Fibroblast of skin of back (primary cell): Measurements from ENCODE around the gene MATN3. TPM values are rescaled to one million over a fixed set of nuclear protein-coding genes. Genes with fewer than 3 reads are reported as not detected.
"Not testable (repeated sequence)": the region's sequence is repeated elsewhere in the genome, so short reads cannot be mapped to it uniquely, and the experiment has no call there.

ENCODE experiments used
- DNase-seq: peaks from one replicate; pipeline ENCODE4 v3.0.0-alpha.2; 2013
- polyA plus RNA-seq, 2 experiments: library from polyadenylated mRNA; unstranded; fragments of 120-200 nt; gene quantifications; one replicate each; pipeline ENCODE4 v1.2.1, GENCODE V29; 2013; ENCODE audit not compliant: insufficient read length in 2 of 2

MATN3 gene, protein sequence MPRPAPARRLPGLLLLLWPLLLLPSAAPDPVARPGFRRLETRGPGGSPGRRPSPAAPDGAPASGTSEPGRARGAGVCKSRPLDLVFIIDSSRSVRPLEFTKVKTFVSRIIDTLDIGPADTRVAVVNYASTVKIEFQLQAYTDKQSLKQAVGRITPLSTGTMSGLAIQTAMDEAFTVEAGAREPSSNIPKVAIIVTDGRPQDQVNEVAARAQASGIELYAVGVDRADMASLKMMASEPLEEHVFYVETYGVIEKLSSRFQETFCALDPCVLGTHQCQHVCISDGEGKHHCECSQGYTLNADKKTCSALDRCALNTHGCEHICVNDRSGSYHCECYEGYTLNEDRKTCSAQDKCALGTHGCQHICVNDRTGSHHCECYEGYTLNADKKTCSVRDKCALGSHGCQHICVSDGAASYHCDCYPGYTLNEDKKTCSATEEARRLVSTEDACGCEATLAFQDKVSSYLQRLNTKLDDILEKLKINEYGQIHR
- polyA plus RNA-seq (2013, experiment 1 of 2; ENCODE audit: insufficient read length) = 4.3 TPM
- polyA plus RNA-seq (2013, experiment 2 of 2; ENCODE audit: insufficient read length) = 3.0 TPM

DNA sequence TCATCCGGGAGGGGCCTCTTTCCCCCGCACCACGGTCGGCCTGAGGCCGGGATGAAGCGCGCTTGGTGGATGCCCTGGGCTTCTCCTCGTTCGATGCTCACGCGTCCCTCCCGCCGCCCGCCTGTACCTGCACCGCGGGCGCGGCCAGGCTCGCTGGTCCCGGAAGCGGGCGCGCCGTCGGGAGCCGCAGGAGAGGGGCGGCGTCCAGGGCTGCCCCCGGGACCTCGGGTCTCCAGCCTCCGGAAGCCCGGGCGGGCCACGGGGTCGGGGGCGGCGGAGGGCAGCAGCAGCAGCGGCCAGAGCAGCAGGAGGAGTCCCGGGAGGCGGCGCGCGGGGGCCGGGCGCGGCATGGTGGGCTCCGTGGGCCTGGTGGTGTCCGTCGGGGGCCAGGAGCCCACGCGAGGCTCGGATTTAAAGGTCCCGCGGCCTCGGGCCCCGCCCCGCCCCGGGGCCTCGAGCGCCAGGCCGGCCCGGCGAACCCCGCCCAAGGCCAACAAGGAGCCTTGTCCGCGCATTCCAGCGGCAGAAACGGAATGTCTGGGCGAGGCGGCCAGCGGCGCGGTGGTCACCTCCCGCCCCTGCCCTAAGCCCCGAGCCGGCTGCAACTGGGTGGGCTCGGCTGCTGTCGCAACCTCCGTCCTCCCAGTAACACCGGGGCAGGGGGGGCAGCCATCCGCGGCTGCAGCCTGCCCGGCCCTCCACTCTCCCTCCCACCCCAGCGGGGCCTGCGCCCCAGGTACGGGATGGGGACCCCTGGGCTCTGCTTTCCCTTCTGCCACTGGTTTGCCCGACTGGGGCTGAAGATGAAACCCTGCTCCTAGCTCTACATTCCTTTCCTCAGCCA, at the start of gene MATN3:
TSS of gene MATN3 (minus strand) at position 387 of the 844 bp plus-strand sequence. CDS start at position 350, 37 bp downstream.
- peak; percentile 48 for DNase-seq

DNA sequence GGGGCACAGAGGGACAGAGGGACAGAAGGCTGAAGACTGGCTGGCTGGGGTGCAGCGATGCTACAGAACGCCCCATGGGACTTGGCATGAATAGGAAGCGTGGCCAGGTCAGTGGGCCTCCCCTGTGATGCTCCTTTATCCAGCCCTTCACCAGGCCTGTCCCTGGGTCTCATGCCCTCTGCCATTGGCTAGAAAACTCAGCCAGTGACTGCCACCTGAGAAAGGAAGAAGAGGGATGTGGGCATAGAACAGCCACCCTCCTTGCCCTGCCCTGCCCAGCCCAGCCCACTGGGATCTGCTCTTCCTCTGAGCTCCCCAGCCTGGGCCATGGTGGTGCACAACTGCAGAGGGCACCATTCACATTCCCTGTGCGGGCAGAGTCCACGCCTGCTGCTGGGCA, 49.5 kb upstream of the MATN3 start:
- no peak for DNase-seq

DNA sequence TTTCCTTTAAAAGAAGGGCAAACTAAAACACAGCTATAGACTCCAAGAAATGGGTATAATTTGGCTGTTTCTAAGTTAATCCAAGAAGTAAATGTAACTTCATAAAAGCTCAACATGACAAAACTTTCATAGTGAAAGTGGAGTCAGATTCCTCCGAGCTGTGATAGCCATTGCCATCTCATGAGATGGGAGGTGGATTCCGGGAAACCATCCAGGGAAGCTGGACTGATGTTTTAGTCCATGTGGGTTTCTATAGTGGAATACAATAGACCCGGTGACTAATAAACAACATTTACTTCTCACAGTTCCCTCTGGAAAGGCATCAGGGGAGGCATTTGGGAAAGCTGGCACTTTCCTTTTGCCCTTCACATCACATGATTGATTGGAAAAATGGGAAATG, 49.0 kb upstream of the MATN3 start:
- DNase-seq = peak; percentile 48

DNA sequence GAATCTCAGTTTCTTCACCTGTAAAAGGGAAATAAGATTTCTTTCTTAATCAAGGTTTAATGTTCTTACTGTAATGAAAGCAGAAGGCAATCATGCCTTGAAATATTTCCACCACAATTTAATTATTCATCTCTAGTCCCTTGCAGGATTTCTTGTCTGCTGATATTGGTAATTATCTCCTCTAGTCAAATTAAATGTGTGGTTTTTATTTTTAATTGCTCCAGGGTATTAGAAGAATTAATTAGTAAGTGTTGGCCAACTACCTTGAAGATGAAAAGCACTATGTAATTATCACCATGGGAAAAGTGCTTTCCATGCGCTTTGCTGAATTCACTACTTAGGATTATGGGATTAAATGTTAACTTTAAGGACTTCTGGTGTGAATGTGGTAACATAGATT, 47.6 kb upstream of the MATN3 start:
- no peak for DNase-seq

DNA sequence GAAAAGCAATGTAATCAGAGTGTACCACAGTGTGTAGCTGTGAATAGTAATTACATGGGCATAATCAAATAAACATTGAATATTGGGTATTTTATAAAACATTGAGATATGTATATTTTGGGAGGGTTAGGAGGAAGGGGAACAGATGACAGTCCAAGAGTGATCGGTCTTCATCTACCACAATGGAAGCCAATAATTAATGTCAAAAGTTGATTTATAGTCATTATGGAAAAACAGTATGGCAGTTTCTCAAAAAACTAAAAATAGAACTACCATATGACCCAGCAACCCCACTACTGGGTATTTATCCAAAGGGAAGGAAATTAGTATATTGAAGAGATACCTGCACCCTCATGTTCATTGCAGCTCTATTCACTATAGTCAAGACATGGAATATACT, 44.8 kb upstream of the MATN3 start:
- no peak for DNase-seq

DNA sequence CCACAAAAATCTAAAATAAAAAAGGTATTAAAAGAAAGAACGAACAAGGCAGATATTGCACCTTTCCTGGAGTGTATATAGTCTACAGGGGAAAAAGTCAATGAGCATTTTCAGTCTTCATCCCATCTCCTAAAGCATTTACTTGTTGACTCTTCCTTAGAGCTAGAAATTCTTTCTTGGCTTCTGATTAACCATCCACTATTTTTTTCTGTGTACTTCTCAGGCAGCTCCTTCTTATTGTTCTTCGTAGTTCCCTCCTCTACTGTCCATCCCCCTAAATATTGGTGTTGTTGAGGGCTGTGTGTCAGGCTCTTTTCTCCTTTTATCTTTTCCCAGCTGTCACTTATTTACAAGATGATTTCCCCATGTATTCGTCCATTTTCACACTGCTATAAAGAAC, 42.5 kb upstream of the MATN3 start:
- no peak for DNase-seq

DNA sequence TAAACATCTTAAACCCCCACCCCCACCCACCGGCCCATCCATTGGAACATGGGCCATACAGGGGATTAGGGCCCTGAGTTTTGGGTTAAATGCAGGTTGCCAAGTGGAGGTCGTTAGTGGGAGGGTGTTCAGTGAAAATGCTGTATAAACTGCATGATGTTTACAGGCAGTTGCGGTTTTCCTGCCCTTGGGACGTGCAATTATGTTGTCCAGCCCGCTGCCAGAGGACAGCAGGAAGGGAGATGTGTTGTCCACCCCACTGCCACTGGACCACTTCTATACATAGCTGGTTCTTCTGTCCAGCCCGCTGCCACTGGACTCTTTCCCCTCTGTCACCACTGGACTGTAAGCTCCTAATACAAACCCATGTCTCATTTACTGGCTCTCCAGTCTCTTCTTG, 41.7 kb upstream of the MATN3 start:
- DNase-seq = no peak

DNA sequence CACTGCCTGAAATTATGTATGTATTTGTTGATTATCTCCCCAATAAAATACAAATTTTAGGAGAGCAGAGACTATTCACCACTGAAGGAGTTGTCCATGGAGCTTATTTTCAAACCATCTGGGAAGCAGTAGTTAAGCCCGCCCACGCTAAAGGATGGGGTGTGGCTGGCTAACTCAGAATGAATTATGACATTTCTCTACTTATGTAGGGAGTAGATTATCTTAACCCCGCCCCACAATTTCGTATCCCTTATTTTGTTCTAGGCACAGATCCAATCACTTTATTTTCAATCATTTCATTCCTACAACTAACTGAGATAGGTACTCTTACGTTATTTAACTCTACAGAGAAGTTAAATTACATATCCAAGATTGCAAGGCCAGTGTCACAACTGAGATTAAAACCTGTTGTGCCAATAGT, 40.4 kb upstream of the MATN3 start:
- DNase-seq = peak; percentile 72

DNA sequence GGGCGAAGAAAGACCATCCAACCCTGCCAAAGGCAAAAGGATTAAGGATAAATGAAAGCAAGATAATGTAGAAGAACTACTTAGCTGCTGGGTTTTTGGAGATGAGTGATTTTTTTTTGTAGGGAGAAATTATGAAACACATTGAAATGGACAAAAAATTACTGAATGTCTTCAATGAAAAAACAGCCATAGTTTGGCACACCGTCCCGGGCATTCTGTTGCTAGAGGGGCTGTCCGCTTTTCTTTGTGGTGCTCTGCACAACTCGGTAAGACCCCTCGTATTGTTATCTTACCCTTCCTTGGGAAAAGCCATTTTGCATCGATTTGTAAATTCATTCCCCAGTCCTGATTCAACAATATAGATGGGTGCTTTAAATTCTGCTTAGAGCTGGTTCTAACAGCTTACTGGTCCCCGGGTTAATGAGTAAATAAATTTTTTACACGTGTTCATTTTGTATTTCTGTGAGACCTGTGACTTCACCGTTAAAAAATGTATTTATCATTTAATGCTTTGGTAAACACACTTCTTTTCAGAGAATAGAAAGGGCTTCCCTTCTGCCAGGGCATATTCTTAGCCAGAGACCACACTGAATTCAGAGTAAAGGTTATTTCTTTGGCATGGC, 39.9 kb upstream of the MATN3 start:
- peak; percentile 45 for DNase-seq

DNA sequence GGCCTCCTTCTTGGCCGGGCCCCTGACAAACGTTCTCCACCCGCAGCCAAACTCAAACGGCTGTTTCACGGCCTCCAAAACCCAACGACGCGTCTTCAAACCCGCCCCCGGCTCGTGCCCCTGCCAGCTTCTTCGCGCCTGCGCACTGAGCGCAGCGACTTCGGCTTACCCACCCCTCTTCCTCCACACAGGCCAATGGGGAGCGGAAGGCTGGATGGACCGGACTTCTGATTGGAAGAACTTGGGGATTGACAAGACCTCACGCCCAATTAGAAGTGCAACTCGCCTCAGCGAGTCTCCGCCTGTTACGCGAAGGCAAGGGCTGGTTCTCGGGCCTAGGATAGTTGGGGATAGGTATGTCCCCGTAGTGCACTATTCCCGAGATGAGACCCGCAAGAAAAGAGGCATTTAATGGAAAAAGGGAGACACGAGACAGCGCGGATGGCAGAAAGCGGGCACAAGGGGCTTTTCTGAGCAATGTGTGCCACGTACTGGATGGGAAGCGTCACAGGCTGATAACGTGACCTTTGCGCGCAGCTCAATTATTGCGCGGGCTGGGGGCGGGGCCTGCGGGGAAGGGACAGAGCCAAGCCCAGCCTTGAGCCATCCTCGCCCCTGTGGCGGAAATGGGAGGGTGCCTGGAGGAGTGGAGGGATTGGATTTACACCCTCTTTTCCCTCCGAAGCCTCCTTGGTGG, 39.2 kb upstream of the MATN3 start, which contains the start of gene LAPTM4A:
TSS of gene LAPTM4A (minus strand) at position 97 of the 697 bp plus-strand sequence. CDS start 108 bp downstream, outside the sequence.
- DNase-seq = peak; percentile 100

DNA sequence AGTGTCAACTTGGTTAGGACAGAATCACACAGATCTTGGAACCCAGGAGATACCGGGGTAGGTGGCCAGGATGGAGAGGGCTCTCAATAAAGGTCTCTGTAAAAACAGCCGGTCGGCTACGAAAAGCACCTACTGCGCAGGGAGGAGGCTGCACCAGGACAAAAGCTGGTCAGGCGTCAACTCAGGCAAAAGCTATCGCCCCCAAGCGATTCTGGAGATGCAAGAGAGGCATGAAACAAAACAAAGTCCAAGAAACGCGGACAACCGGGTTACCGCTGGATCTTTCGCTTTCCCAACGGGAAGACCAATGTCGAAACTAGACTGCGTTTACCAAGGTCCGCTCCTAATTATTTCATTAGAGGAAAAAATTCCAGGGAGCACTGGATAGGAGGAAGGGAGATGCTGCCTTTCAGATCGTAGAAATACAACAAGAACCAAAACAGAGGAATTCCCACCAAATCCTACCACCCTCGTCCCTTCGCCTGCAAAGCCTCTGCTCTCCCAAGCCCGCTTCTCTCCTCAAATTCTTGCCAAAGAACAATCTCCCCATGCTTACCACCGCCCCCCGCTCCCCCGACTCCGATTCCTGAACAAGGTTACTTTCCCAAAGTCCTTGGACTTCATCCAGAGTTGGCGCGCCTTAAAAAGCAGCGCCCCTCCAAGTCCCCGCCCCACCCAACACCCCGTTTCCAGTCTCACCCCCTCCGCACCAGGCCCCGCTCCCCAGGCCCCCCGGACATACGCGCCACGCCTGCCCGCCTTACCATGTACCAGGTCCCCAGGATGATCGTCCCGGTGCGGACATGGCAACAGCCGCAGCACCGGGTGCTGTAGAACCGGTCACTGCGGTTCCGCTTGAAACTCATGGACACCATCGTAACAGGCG, 38.4 kb upstream of the MATN3 start:
- peak; percentile 70 for DNase-seq

DNA sequence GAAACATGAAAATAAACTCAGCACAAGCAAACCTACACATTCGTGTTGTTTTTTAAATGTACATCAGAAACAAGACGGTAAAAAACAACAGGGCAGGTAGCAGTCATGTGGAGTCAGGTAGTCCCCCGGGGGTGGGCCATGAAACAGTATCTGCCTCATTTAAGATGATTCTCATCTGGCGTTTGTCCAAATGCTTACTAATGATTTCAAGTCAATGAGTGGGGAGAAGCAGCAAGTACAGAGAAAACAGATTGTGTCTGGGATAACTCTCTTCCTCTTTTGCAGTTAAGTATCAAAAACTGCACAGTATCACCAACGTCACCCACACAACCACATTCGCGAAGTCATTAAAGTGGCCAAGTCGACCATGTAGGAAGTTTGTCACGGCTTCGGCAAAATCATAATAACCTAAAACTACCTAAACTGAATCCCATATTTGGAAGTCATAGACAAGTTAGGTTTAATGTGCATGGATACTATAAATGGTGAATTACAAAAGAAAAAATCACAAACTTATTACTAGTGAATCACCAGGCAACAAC, 37.7 kb upstream of the MATN3 start:
- DNase-seq = peak; percentile 58

DNA sequence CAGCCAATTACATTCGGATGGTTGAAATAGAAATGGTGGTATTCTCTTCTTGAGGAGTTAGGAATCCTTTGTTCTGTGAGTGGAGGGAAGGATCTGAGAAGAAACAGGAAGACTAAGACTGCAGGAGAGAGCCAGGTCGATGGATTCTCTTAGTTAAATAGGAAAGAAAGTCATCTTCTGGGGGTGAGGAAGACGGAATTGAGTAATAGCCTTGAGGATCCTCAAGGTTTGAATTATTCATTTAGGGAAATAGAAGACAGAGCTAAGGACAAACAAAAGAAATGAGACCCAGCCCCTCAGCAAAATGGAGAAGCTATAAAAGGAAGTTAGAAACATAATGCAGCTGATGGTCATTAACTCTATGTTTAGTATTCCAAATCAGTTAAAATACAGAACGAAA, 37.2 kb upstream of the MATN3 start:
- DNase-seq = no peak

DNA sequence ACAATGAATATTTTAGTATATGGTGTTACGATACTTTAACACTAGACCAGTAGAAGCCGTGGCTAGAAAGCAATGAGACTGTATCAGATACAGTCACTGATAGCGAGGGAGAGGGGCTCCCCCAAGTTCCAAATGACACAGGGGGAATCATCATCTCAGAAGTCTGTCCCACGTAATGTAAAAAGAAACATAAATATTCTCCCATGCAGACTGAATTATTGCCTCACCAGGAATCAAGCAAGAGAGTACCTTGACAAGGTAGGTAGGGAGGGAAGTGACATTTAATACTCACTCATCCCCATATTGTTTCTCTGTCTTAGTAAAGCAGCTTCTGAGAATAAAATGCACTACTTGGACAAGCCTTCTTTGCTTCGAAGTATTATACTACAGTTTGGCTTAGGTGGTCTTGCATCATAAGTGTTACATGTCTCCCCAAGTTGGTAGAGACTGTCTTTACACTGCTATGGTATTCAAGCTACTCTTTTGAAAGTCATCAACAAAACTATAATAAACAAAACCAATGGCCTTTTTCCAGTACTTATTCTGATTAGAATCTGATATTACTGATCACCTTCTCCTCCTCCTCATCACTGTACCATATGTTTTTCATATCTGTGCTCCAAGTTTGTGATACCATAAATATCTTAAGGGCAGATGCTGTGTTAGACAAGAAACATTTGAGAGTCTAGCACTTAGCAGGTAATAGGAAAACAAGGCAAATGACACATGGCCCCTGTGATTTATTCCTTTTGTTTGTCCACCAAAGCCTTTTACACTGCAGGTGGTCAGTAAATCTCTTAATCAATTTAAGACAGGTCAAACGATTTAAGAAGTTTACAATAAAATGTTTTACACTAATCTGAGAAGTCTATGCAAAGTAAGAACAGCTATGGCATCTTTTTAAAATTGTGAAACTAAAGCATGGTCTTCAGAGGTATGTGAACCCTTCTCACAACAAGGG, 36.3 kb upstream of the MATN3 start:
- no peak for DNase-seq

DNA sequence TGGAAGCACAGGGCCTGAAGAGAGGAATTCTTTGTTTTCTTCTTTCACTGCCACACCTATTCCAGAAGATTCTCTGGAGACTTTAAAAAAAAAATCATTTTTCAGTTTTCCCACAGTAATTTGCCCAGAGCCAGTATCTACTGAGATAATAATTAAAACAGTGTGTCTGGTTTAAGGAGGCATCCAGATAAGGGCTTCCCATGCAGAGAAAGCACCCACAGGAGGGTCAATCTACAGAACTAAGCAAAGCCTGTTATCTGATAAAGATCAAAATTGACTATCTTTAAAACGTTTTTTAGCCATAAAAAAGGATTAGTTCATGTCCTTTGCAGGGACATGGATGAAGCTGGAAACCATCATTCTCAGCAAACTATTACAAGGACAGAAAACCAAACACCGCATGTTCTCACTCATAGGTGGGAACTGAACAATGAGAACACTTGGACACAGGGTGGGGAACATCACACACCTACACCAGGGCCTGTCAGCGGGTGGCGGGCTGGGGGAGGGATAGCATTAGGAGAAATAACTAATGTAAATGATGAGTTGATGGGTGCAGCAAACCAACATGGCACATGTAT, 33.3 kb upstream of the MATN3 start:
- not testable (repeated sequence) for DNase-seq

DNA sequence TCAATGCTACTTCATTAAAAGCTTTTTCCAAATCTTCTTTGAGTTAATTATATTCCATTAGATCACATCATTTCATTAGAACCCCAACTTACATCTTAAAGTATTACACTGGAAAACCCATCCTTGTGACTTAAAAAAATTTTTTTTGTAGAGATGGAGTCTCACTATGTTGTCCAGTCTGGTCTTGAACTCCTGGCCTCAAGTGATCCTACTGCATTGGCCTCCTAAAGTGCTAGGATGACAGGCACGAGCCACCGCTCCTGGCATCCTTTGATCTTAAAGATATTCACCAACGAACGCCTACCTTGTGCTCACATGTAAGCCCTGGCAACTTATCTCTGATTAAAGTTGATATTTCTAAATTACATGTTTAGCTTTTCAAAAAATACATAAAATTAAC, 32.3 kb upstream of the MATN3 start:
- DNase-seq = no peak

DNA sequence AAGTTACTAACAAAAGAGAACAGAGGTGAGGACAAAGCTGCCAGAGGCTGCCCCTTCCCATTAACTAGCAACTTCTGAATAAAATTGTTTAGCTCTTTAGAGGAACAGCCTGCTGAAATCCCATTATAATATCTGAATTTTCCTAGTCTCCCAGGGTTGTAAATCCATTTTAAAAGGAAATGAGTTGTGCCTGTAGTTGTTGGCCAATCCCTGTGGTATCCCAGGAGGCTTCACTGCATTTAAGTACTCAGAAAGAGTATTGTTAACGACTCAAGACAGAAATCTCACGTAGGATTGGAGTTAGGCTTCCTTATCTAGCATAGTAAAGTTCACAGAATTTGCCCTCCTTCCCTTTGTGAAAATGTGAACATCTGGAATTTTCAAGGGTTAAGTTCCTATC, 30.1 kb upstream of the MATN3 start:
- no peak for DNase-seq

DNA sequence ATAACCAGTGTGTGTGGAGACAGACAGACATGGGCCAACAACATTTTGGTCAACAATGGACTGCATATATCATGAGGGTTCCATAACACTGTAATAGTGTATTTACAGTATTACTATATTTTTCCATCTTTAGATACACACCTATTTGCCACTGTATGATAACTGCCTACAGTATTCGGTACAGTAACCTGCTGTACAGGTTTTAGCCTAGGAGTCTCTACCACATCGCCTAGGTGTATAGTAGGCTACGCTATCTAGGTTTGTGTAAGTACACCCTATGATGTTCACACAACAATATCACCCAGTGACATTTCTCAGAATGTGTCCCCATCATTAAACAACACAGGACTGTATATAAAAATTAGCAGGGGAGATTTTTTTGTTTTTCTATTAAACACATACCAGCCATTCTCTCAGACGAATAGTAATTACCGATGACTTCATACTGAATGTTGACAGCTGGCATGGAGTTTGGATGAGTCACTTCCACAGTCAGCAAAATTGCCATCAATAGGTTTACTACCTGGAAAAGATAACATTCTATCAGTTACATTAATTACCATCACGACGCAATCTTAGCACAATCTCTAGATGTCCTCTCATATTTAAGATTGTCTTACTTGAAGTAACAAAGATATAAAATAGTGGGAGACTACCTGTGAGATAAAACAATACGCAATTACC, 28.2 kb upstream of the MATN3 start:
- peak; percentile 34 for DNase-seq

DNA sequence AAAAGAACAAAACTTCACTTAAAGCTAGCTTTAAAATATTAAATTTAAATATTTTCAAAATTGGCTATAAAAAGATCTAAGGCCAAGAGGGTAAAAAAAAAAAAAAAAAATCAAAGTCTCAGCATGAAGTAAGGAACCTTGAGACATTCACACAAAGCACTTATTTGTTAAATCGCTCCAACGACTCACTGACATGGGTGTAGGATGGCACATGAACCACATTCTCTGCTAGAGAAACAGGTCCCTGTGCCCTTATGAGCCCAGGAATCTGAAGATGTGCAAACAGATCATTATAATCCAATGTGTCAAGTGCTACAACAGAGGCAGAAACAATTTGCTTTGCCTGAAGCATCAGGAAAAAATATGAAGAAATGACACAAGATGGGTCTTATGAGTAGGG, 25.2 kb upstream of the MATN3 start:
- no peak for DNase-seq
